ENCODE results near the gene GBA2.

The GBA2 gene

GRCh38 chr9:35748858-35749514, at the start of gene GBA2, which contains the start of gene RGP1:
TSS of gene GBA2 (minus strand) at chr9:35749228. CDS start at chr9:35748704, 524 bp downstream.
TSS of gene RGP1 (plus strand) at chr9:35749287. CDS start at chr9:35749756, 469 bp downstream.
- DNase-seq (ENCODE audit: low spot score) = peak; percentile 63

- DNase-seq (ENCODE audit: low spot score) = no peak
Observed at GRCh38 chr9:35797311-35798109, 48.5 kb upstream of the GBA2 start.

- DNase-seq (ENCODE audit: low spot score) = no peak
Observed at GRCh38 chr9:35795695-35796094, 46.7 kb upstream of the GBA2 start.

GRCh38 chr9:35793461-35793860, 44.4 kb upstream of the GBA2 start:
- DNase-seq (ENCODE audit: low spot score) = no peak

GRCh38 chr9:35792826-35793225, 43.8 kb upstream of the GBA2 start:
- no peak for DNase-seq (ENCODE audit: low spot score)

- DNase-seq (ENCODE audit: low spot score) = no peak
Observed at GRCh38 chr9:35792024-35792813, 43.2 kb upstream of the GBA2 start.

GRCh38 chr9:35791297-35791921, 42.4 kb upstream of the GBA2 start, which contains the start of gene NPR2:
TSS of gene NPR2 (plus strand) at chr9:35791591. CDS start at chr9:35792409, 818 bp downstream.
- DNase-seq (ENCODE audit: low spot score) = no peak

GRCh38 chr9:35790385-35791296, 41.6 kb upstream of the GBA2 start:
- DNase-seq (ENCODE audit: low spot score) = peak; percentile 78

- DNase-seq (ENCODE audit: low spot score) = no peak
Observed at GRCh38 chr9:35790025-35790384, 41.0 kb upstream of the GBA2 start.

GRCh38 chr9:35789541-35789940, 40.5 kb upstream of the GBA2 start:
- no peak for DNase-seq (ENCODE audit: low spot score)

GRCh38 chr9:35783418-35783817, 34.4 kb upstream of the GBA2 start:
- no peak for DNase-seq (ENCODE audit: low spot score)

GRCh38 chr9:35781066-35781465, 32.0 kb upstream of the GBA2 start:
- DNase-seq (ENCODE audit: low spot score) = no peak

- DNase-seq (ENCODE audit: low spot score) = no peak
Observed at GRCh38 chr9:35778496-35778895, 29.5 kb upstream of the GBA2 start.

- no peak for DNase-seq (ENCODE audit: low spot score)
Observed at GRCh38 chr9:35776018-35776417, 27.0 kb upstream of the GBA2 start.

- DNase-seq (ENCODE audit: low spot score) = no peak
Observed at GRCh38 chr9:35774907-35775635, 26.0 kb upstream of the GBA2 start.

GRCh38 chr9:35771943-35772342, 22.9 kb upstream of the GBA2 start:
- no peak for DNase-seq (ENCODE audit: low spot score)

GRCh38 chr9:35771534-35771933, 22.5 kb upstream of the GBA2 start:
- DNase-seq (ENCODE audit: low spot score) = no peak

- no peak for DNase-seq (ENCODE audit: low spot score)
Observed at GRCh38 chr9:35771075-35771433, 22.0 kb upstream of the GBA2 start.

GRCh38 chr9:35769763-35770162, 20.7 kb upstream of the GBA2 start:
- DNase-seq (ENCODE audit: low spot score) = no peak

GRCh38 chr9:35767458-35767857, 18.4 kb upstream of the GBA2 start:
- DNase-seq (ENCODE audit: low spot score) = no peak

All from CD4-positive, alpha-beta T cell treated with Interleukin-2 at 100 ng/mL for 4 hours (primary cell).